ENCODE data around the gene PDZD2.

- TF ChIP-seq CTCF (IDR thresholded peaks at IDR 0.05; ENCODE audit: low read depth, low read length, poor library complexity, severe bottlenecking), result no peak
- TF ChIP-seq EZH2phosphoT487 (IDR thresholded peaks at IDR 0.05; ENCODE audit: borderline replicate concordance, low read length), result no peak
Observed at GRCh38 chr5:32158679-32158975, 519.7 kb downstream of the PDZD2 start.

All from DOHH2 (cell line).